HEK293T (cell line): Measurements from ENCODE around the gene RPL31.

Experiments used
- CTCF ChIA-PET: fragments of 350-600 bp; formaldehyde crosslinking; extraction: SDS; loops from one replicate; lab custom pipeline; 2021; ENCODE audit warnings: antibody characterized with exemption, inconsistent platforms; lab: Yijun Ruan, JAX
- POLR2A ChIA-PET: fragments of 350-600 bp; formaldehyde crosslinking; extraction: SDS; loops from one replicate; lab custom pipeline; 2020; ENCODE audit warnings: antibody characterized with exemption, inconsistent platforms; lab: Yijun Ruan, JAX
- DNase-seq: peaks from one replicate; pipeline ENCODE4 v3.0.0; 2012; ENCODE audit warnings: mixed read lengths; ENCODE audit errors: extremely low spot score
- ARNT ChIP-seq: fragments of 450-650 bp; IDR thresholded peaks from 2 replicates; pipeline ENCODE4 v1.6.1; 2017; ENCODE audit warnings: mild to moderate bottlenecking
- BHLHE40 ChIP-seq: fragments of 450-650 bp; IDR thresholded peaks from 2 replicates; pipeline ENCODE4 v1.6.1; 2016; ENCODE audit warnings: mild to moderate bottlenecking, moderate library complexity, borderline replicate concordance
- CTBP1 ChIP-seq: fragments of 450-650 bp; IDR thresholded peaks from 2 replicates; pipeline ENCODE4 v1.6.1; 2016; ENCODE audit warnings: borderline replicate concordance
- ELF4 ChIP-seq: fragments of 450-650 bp; IDR thresholded peaks from 2 replicates; pipeline ENCODE4 v1.6.1; 2017; ENCODE audit warnings: antibody characterized with exemption
- FOXA1 ChIP-seq: fragments of 450-650 bp; IDR thresholded peaks from 2 replicates; pipeline ENCODE4 v1.6.1; 2016; ENCODE audit warnings: mild to moderate bottlenecking
- FOXK2 ChIP-seq: fragments of 450-650 bp; IDR thresholded peaks from 2 replicates; pipeline ENCODE4 v1.6.1; 2016; ENCODE audit warnings: mild to moderate bottlenecking
- FOXM1 ChIP-seq: fragments of 450-650 bp; IDR thresholded peaks from 2 replicates; pipeline ENCODE4 v1.6.1; 2017; ENCODE audit warnings: mild to moderate bottlenecking, borderline replicate concordance
- HDGF ChIP-seq: fragments of 450-650 bp; IDR thresholded peaks from 2 replicates; pipeline ENCODE4 v1.6.1; 2017; ENCODE audit warnings: antibody characterized with exemption, borderline replicate concordance
- L3MBTL2 ChIP-seq: fragments of 450-650 bp; conservative IDR thresholded peaks from 2 replicates; pipeline ENCODE4 v1.6.1; 2016; ENCODE audit warnings: mild to moderate bottlenecking
- LEF1 ChIP-seq: fragments of 450-650 bp; IDR thresholded peaks from 2 replicates; pipeline ENCODE4 v1.6.1; 2017; ENCODE audit warnings: mild to moderate bottlenecking, borderline replicate concordance
- NFRKB ChIP-seq: fragments of 450-650 bp; IDR thresholded peaks from 2 replicates; pipeline ENCODE4 v1.6.1; 2016; ENCODE audit warnings: mild to moderate bottlenecking, moderate library complexity
- SP1 ChIP-seq: fragments of 450-650 bp; IDR thresholded peaks from 2 replicates; pipeline ENCODE4 v1.6.1; 2017
- SUZ12 ChIP-seq: fragments of 450-650 bp; IDR thresholded peaks from 2 replicates; pipeline ENCODE4 v1.6.1; 2016; ENCODE audit warnings: mild to moderate bottlenecking
- TARDBP ChIP-seq: fragments of 450-650 bp; IDR thresholded peaks from 2 replicates; pipeline ENCODE4 v1.6.1; 2016
- ZNF384 ChIP-seq: fragments of 450-650 bp; IDR thresholded peaks from 2 replicates; pipeline ENCODE4 v1.6.1; 2016
- TF ChIP-seq, protein P1 (sequence below): fragments of 450-650 bp; IDR thresholded peaks from 2 replicates; pipeline ENCODE4 v1.6.1; 2016

Gene RPL31

DNA sequence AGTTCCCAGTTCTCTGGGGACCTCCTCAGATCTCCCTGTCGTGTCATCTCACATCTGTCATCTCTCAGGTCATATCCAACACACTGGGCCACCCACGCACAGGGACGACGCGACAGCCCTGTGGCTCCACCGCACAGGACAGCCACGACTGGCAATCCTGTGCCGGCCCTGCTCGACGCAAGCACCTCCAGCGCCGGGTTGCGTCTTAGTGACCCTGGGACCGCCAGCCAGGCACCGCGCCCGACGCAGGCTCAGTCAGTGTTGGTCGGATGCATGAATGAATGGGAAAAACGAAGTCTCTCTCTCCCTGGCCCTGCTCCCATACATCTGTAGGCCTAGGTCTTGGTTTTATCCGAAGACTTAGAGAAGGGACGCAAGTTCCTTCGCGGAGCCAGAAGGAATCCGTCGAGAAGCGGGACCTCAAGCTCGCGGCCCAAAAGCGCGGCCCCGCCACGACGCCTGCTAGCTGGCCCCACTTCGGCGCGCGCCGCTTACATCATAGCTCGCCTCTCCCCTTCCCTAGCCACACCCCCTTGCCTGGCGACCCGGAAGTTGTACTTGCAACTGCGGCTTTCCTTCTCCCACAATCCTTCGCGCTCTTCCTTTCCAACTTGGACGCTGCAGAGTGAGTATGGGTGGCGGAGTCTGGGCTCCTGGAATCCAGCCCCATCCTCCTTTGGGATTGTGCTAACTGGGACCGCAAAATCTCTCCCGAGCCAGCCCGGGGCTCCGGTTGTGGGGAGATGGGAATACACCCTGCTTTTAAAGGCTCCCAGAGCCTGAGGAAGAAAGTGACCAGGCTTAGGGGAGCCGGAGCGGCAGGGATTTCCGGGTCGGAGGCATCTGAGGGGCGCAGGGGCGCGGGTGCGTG lies at the start of gene RPL31:
Gene RPL31 (plus strand): TSS at position 599 of the 871 bp plus-strand sequence. CDS start 413 bp downstream, outside the sequence.
- ChIA-PET POLR2A (interaction anchor here (0.5 to 2.8 kb wide), 49 partner anchors 8 to 484 kb away, joined by 3 to 21 read pairs (median 3); partner anchors contain the start of genes CNOT11, PDCL3 and TBC1D8), CTCF (interaction anchor here (0.5 to 1.1 kb wide), 4 partner anchors 205 to 1471 kb away, joined by 3 read pairs; partner anchors contain the start of gene SLC9A4)
- peak; percentile 97 for DNase-seq
- TF ChIP-seq FOXM1 = no peak
- TF ChIP-seq FOXA1 = no peak
- no peak for TF ChIP-seq SUZ12
- no peak for TF ChIP-seq TARDBP
- TF ChIP-seq HDGF = no peak
- peak; percentile 97 for TF ChIP-seq ELF4
- 0 out of 2 replicates have a peak, but pooled peaks have one; percentile 23 for TF ChIP-seq LEF1
- no peak for TF ChIP-seq FOXK2
- TF ChIP-seq L3MBTL2 = peak; percentile 100
- TF ChIP-seq SP1 = no peak
- TF ChIP-seq BHLHE40 = no peak
- TF ChIP-seq CTBP1 = no peak
- no peak for TF ChIP-seq ARNT
- TF ChIP-seq NFRKB = peak; percentile 86
- no peak for TF ChIP-seq ZNF384
- TF ChIP-seq, protein P1, sequence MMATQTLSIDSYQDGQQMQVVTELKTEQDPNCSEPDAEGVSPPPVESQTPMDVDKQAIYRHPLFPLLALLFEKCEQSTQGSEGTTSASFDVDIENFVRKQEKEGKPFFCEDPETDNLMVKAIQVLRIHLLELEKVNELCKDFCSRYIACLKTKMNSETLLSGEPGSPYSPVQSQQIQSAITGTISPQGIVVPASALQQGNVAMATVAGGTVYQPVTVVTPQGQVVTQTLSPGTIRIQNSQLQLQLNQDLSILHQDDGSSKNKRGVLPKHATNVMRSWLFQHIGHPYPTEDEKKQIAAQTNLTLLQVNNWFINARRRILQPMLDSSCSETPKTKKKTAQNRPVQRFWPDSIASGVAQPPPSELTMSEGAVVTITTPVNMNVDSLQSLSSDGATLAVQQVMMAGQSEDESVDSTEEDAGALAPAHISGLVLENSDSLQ = no peak

DNA sequence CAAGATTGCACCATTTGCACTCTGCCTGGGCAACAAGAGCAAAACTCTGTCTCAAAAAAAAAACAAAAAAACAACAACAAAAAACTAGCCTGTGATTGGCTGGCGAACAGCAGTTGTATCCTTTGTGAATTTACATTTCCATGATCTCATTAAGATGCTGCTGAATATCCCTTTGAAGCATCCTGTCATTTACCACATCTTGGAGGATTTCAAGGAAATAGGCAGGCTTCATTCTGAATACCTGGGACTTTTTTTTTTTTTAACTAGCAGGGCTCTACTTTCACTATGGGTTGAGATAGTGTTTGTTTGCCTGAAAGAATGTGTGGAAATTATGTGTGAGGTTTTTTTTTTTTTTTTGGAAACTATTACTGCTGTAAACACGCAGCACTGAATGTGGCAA lies 49.6 kb upstream of the RPL31 start:
- CTCF ChIA-PET = no interaction called here

DNA sequence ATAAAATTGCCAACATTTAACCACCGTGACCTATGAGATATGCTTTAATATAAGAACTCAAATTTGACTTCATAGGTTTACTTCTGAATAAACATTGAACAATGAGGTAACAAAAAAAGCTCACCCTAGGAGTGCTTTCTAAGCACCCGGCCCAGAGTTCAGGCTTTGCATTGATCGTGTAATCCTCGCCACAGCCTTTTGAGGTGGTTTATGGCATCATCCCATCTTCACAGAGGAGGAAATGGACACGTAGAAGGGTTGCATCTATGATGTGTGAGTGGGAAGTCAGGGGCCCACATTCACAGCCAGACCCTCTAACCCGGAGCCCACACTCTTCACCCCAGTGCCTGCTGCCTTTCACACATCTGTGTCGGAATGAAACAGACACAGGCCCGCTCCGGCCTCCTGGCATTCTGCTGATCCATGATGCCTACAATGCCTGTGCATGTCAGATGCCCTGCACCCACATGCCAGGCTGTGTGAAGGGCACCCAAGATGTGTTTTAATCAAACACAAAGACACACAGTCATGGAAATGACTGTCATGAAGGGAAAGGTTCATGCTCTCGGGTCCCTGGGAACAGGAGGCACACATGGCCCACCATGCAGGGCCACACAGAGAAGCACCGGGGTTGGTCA lies 48.6 kb upstream of the RPL31 start:
- no peak for DNase-seq
- TF ChIP-seq ARNT = no peak
- ChIA-PET CTCF (no interaction called here), POLR2A (no interaction called here)

More for the DNA sequence above, 49.6 kb upstream of the RPL31 start:
- POLR2A ChIA-PET = no interaction called here
- DNase-seq = no peak
- TF ChIP-seq L3MBTL2 (no peak), TARDBP (no peak), FOXM1 (no peak)

DNA sequence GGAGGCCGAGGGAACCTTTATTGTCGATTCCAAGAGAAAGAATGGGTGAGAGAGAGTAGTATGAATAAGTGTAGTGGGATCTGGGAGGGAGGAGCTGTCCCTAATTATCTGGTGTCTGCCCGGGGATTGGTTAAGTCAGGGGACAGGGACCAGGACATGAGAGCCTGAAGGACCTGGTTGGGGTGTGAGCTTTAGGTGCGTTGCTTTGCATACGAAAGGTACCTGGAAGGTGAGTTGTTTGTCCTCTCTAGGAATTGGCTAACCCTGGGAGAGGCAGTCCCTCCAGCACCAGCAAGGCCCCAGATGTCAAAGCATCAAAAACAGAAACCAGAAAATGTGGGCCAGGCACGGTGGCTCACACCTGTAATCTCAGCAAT lies 48.1 kb upstream of the RPL31 start:
- ChIA-PET POLR2A (no interaction called here), CTCF (interaction anchor here (0.7 kb wide), 1 partner anchor 172 kb away, joined by 3 read pairs; no protein-coding TSS in a partner anchor)
- DNase-seq = no peak
- TF ChIP-seq, protein P1 = no peak
- TF ChIP-seq TARDBP = no peak
- TF ChIP-seq FOXK2 = no peak
- no peak for TF ChIP-seq ELF4

DNA sequence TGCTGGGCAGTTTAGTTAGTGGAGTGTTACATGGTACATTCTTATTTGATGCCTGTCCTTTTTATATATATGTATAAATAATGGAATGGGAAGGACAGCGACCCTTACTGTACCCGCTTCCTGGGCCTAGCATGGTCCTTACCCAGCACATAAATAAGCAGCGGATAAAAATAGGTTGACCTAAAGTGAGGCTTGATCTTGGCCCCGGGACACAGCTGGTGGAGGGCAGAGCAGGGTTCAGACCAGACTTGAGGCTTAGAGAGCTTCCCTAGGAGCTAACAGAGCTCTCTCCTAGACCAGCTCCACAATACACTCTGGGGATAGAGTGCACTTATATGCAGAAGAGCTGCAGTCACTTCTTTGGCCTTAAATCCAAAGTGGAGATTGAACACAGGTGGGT lies 46.9 kb upstream of the RPL31 start:
- ChIA-PET CTCF (no interaction called here), POLR2A (no interaction called here)
- DNase-seq = no peak
- TF ChIP-seq FOXM1 = no peak
- no peak for TF ChIP-seq L3MBTL2
- TF ChIP-seq, protein P1 = no peak

DNA sequence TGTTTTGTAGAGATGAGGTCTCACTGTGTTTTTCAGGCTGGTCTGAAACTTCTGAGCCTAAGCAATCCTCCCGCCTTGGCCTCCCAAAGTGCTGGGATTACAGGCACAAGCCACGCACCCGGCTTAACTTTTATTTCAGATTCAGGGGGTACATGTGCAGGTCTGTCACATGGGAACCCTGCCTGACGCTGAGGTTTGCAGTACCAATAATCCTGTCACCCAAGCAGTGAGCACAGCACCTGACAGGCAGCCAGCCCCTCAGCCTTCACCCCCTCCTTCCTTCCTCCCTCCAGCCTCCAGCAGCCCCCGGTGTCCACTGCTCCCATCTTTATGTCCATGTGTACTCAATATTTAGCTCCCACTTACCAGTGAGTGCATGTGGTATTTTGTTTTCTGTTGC lies 46.0 kb upstream of the RPL31 start:
- CTCF ChIA-PET = no interaction called here
- POLR2A ChIA-PET = no interaction called here
- no peak for DNase-seq
- TF ChIP-seq CTBP1 (no peak), BHLHE40 (no peak), FOXK2 (no peak), ELF4 (no peak)

DNA sequence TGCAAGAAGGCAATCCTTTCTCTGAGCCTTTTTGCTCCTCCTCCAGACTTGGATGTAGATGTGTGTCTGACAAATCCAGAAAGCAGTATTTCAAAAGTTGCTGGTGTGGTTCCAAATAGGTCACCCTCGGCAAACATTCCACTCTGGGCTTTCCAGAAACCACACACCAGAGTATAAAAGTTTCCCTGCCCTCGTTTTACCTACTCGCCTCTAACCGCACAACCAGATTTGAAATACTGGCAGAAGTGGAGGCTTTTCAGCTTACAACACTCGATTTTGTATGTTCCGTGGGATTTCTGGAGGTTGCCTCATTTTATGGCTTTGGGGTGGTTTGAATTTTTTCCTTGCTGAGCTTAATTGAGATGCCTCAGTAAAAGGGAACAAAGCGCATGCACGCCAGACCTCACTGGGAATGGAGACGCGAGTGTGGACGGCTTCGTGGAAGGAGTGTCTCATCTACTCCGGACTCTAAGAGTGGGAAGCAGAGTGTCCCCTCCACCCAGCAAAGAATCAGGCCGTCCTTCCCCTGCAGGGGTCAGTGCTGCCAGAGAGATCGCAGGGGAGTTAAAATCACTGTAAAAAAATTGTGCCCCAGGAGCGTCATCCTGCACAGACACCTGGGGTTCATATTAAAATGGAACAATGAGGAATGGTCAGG lies 44.0 kb upstream of the RPL31 start:
- ChIA-PET CTCF (no interaction called here), POLR2A (no interaction called here)
- TF ChIP-seq BHLHE40 (no peak), TARDBP (no peak), HDGF (no peak), ELF4 (no peak), CTBP1 (no peak), ZNF384 (no peak), FOXK2 (no peak), SUZ12 (no peak), L3MBTL2 (no peak), LEF1 (no peak), ARNT (no peak), FOXM1 (no peak), SP1 (no peak), FOXA1 (no peak), NFRKB (no peak)
- TF ChIP-seq, protein P1 = no peak
- DNase-seq = no peak
